ENCODE data around the gene LMF1.

GRCh38 chr16:877242-878071 lies 93.3 kb downstream of the LMF1 start:
- TF ChIP-seq POLR2A (IDR thresholded peaks at IDR 0.05) (no peak), CTCF (IDR thresholded peaks at IDR 0.05) (no peak)
